Suprapubic skin (tissue), 4 donors: Measurements from ENCODE around the gene IFNG-AS1. TPM values are rescaled to one million over a fixed set of nuclear protein-coding genes. Genes with fewer than 3 reads are reported as not detected.

Source experiments
- DNase-seq, 2 donors: peaks; one replicate each; pipeline ENCODE4 v3.0.0-alpha.2; 2019; ENCODE audit warnings: low spot score in 2 of 2
- H3K27ac ChIP-seq: fragments of 200-600 bp; sonication (generic); one replicate; pipeline ENCODE4 v1.5.1; 2019
- H3K27me3 ChIP-seq: fragments of 200-600 bp; sonication (generic); one replicate; pipeline ENCODE4 v1.5.1; 2019
- H3K36me3 ChIP-seq: fragments of 200-600 bp; sonication (generic); one replicate; pipeline ENCODE4 v1.5.1; 2019
- H3K4me1 ChIP-seq: fragments of 200-600 bp; sonication (generic); one replicate; pipeline ENCODE4 v1.5.1; 2019
- H3K4me3 ChIP-seq: fragments of 200-600 bp; sonication (generic); one replicate; pipeline ENCODE4 v1.5.1; 2019; ENCODE audit warnings: mild to moderate bottlenecking
- H3K9me3 ChIP-seq: fragments of 200-600 bp; sonication (generic); one replicate; pipeline ENCODE4 v1.5.1; 2019
- EP300 ChIP-seq: sonication (generic); formaldehyde crosslinking; IDR thresholded peaks from one replicate; pipeline ENCODE4 v1.6.1; 2017; ENCODE audit warnings: antibody characterized with exemption
- POLR2A ChIP-seq, 2 donors: fragments of 450-650 bp; IDR thresholded peaks; one replicate each; pipeline ENCODE4 v1.6.1; 2017; ENCODE audit warnings: antibody characterized with exemption in 2 of 2, mild to moderate bottlenecking in 2 of 2, moderate library complexity in 2 of 2
- POLR2AphosphoS5 ChIP-seq, 3 donors: sonication (generic); formaldehyde crosslinking; IDR thresholded peaks; one replicate each; pipeline ENCODE4 v1.6.1; 2017; ENCODE audit warnings: antibody characterized with exemption in 3 of 3
- WGBS: methylation state at CpG from one replicate; pipeline ENCODE4 v1.1.5; 2018; 5-methylcytosine and 5-hydroxymethylcytosine counted together
- total RNA-seq, 4 donors: library from RNA; depleted of rRNA; stranded (reverse); fragments of >200 nt; gene quantifications; one replicate each; pipeline ENCODE4 v1.1.0, GENCODE V29; 2016
- TF ChIP-seq, protein P1 (sequence below), 2 donors: fragments of 200-600 bp in 1 of 2; fragments of 450-650 bp in 1 of 2; sonication (generic) in 1 of 2; IDR thresholded peaks; one replicate each; pipeline ENCODE4 v1.5.1; 2016 to 2019; ENCODE audit warnings: antibody characterized with exemption in 2 of 2, mild to moderate bottlenecking in 1 of 2, moderate library complexity in 1 of 2

Gene IFNG-AS1
- total RNA-seq, 4 donors from 2014 or later: not detected

DNA sequence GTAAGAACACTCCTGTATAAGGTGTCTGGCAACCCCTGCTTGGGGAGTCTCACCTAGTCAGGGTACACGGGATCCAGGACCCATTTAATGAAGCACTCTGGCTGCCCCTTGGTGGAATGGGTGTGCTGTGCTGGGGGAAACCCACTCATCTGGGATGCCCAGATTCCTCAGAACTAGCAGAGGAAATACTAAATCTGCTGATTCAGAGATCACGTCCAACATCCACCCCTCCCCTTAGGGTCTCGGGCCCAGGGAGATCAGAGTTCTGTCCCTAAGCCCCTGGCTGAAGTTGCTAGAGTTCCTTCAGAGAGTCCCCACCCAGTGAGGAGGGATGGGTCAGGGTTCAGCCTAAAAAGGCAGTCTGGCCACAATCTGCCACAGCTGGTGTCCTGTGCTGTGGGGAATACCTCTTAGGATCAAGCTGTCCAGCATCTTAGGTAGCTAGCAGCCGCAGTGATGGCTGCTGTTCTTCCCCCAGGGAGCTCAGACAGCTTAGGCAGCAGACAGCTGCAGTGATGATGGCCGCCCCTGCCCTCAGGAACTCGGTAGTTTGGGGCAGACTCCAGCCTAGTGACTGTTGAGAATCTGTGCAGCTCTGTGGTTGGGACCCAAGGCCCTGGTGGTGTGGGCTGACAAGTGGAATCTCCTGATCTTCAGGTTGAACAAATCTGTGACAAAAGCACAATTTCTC is 74.8 kb downstream of the IFNG-AS1 start:
- no peak overlapping the region for H3K27ac ChIP-seq
- no peaks in the 10 kb centered on the region for H3K36me3 ChIP-seq
- no CpG with 5 or more reads among the region's 6 CpGs for WGBS
- H3K4me3 ChIP-seq: no peak overlapping the region
- TF ChIP-seq EP300 (no peak), POLR2A (IDR thresholded peaks at IDR 0.05) (no peak), POLR2AphosphoS5 (IDR thresholded peaks at IDR 0.05) (no peak)
- TF ChIP-seq, protein P1, sequence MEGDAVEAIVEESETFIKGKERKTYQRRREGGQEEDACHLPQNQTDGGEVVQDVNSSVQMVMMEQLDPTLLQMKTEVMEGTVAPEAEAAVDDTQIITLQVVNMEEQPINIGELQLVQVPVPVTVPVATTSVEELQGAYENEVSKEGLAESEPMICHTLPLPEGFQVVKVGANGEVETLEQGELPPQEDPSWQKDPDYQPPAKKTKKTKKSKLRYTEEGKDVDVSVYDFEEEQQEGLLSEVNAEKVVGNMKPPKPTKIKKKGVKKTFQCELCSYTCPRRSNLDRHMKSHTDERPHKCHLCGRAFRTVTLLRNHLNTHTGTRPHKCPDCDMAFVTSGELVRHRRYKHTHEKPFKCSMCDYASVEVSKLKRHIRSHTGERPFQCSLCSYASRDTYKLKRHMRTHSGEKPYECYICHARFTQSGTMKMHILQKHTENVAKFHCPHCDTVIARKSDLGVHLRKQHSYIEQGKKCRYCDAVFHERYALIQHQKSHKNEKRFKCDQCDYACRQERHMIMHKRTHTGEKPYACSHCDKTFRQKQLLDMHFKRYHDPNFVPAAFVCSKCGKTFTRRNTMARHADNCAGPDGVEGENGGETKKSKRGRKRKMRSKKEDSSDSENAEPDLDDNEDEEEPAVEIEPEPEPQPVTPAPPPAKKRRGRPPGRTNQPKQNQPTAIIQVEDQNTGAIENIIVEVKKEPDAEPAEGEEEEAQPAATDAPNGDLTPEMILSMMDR (IDR thresholded peaks at IDR 0.05): no peak
- H3K4me1 ChIP-seq: no peaks in the 10 kb centered on the region
- no peak for DNase-seq
- H3K27me3 ChIP-seq: no peaks in the 10 kb centered on the region
- peaks cover 12% of the 10 kb centered on the region for H3K9me3 ChIP-seq

DNA sequence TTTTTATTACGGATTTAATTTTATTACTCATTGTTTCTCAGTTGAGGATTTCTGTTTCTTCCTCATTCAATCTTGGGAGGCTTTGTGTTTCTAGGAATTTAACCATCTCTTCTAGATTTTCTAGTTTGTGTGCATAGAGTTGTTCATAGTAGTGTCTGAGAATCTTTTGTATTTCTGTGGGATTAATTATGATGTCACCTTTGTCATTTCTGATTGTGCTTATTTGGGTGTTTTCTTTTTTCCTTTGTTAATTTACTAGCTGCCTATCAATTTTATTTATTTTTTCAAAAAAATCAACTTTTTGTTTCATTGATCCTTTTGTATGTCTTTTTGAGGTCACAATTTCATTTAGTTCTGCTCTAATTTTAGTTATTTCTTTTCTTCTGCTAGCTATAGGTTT is 75.9 kb downstream of the IFNG-AS1 start:
- no peak for DNase-seq
- Histone ChIP-seq H3K36me3 (no peaks in the 10 kb centered on the region), H3K9me3 (peaks cover 12% of the 10 kb centered on the region), H3K4me3 (no peak overlapping the region), H3K4me1 (no peaks in the 10 kb centered on the region), H3K27me3 (no peaks in the 10 kb centered on the region), H3K27ac (no peak overlapping the region)
- whole genome bisulfite sequencing: 76% methylated on average over 1 of the region's 1 CpG
- no peak for TF ChIP-seq POLR2AphosphoS5 (IDR thresholded peaks at IDR 0.05)
- no peak for TF ChIP-seq EP300
- no peak for TF ChIP-seq POLR2A (IDR thresholded peaks at IDR 0.05)
- TF ChIP-seq, protein P1 (IDR thresholded peaks at IDR 0.05): no peak

DNA sequence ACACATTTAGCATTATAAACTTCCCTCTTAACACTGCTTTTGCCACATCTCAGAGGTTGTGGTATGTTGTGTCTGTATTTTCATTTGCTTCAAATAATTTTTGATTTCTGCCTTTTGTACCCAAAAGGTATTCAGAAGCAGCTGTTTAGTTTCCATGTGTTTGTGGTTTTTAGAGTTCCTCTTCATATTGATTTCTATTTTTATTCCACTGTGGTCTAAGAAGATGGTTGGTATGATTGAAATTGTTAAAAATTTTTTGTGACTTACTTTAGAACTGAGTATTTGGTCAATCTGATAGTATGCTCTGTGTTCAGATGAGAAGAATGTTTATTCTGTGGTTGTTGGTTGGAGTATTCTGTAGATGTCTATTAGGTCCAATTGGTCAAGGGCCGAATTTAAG is 76.4 kb downstream of the IFNG-AS1 start:
- no peak for DNase-seq
- H3K36me3 ChIP-seq: no peaks in the 10 kb centered on the region
- H3K9me3 ChIP-seq: peaks cover 11% of the 10 kb centered on the region
- H3K27ac ChIP-seq: no peak overlapping the region
- no peak for TF ChIP-seq POLR2AphosphoS5 (IDR thresholded peaks at IDR 0.05)
- H3K4me3 ChIP-seq: no peak overlapping the region
- WGBS: 96% methylated on average over 1 of the region's 1 CpG
- no peaks in the 10 kb centered on the region for H3K27me3 ChIP-seq
- no peaks in the 10 kb centered on the region for H3K4me1 ChIP-seq

DNA sequence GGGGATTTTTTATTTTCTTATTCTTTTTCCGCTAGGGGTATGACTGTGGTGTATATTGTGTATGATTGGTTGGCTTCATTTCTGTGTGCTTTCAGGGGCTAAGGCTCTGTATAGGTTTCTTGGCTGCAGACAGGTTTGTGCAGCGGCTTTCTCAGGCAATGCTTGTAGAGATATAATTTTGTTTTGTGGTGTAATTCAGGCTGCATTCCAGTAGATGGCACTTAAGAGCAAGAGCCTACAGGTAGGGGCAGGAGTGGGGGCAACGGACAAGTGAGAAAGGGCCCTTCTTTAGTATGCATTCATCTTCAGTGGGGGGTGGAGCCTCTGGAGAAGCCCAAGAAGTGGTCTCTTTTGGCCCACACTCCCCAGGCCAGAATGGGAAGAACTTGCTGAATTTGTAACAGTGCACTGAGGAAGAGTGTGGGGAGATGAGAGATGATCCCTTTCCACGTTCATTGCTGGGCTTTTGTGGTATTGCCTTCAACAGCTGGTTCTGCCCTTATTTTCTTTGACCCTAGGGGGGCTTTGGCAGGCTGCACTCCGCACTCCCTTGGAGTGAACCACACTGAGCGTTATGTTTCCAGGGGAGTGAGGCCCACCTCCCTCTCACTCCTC is 78.6 kb downstream of the IFNG-AS1 start:
- no peak overlapping the region for H3K27ac ChIP-seq
- H3K36me3 ChIP-seq: no peaks in the 10 kb centered on the region
- WGBS: 72% methylated on average over 6 of the region's 6 CpGs
- no peaks in the 10 kb centered on the region for H3K27me3 ChIP-seq
- no peak for DNase-seq
- H3K4me1 ChIP-seq: no peaks in the 10 kb centered on the region
- no peak for TF ChIP-seq POLR2AphosphoS5 (IDR thresholded peaks at IDR 0.05)
- TF ChIP-seq POLR2A (IDR thresholded peaks at IDR 0.05): no peak
- TF ChIP-seq EP300: no peak
- TF ChIP-seq, protein P1 (IDR thresholded peaks at IDR 0.05): no peak
- no peak overlapping the region for H3K4me3 ChIP-seq
- peaks cover 8% of the 10 kb centered on the region for H3K9me3 ChIP-seq

DNA sequence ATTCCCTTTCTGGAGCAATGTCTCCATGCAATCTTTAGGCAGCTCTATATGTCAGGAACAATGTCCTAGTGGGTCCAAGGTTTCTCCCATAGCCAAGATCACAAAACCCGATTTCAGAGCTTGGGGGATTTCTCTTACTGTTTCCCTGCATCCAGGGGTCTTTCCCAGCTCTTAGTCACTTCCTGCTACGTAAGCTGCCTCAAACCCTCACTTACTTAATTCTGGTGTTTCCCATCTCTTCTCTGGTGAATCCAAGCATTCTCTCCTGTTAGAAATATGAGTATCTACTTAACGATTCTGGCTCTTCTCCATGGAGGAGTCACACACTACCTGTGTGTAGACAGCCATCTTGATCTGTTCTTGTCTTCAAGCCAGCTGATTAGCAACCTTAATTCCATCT is 80.0 kb downstream of the IFNG-AS1 start:
- no peaks in the 10 kb centered on the region for H3K36me3 ChIP-seq
- H3K9me3 ChIP-seq: peaks cover 8% of the 10 kb centered on the region
- no peaks in the 10 kb centered on the region for H3K4me1 ChIP-seq
- no peak for DNase-seq
- no peak for TF ChIP-seq POLR2AphosphoS5 (IDR thresholded peaks at IDR 0.05)
- no peak for TF ChIP-seq EP300
- TF ChIP-seq, protein P1 (IDR thresholded peaks at IDR 0.05): no peak
- no peak for TF ChIP-seq POLR2A (IDR thresholded peaks at IDR 0.05)
- no peaks in the 10 kb centered on the region for H3K27me3 ChIP-seq
- H3K4me3 ChIP-seq: no peak overlapping the region
- 86% methylated on average over 3 of the region's 3 CpGs for WGBS
- no peak overlapping the region for H3K27ac ChIP-seq

Other genes with a start within 250 kb of the IFNG-AS1 start
- gene IFNG, start 170.3 kb downstream of the IFNG-AS1 start, total RNA-seq: not detected
- gene IL26, start 236.4 kb downstream of the IFNG-AS1 start, total RNA-seq: not detected